ENCODE results near the gene COL4A2.

DNA sequence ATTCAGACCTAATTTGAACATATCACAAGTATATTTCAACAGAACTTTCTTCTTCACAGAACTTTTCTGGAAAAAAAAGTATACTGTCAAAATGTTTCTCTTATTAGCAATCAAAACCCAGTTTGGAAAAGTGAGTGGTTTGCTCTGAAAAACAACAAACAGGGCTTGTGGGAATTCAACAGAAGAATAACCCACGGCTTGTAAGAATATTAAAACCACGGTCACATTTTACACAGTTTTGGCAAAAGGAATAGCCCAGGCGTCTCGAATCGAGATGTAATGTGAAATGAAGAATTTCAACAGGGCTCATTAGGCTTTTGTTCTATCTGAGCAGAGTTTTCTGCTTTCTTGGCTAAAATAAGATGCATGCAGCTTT lies 70.7 kb downstream of the COL4A2 start:
- TF ChIP-seq, protein P1, sequence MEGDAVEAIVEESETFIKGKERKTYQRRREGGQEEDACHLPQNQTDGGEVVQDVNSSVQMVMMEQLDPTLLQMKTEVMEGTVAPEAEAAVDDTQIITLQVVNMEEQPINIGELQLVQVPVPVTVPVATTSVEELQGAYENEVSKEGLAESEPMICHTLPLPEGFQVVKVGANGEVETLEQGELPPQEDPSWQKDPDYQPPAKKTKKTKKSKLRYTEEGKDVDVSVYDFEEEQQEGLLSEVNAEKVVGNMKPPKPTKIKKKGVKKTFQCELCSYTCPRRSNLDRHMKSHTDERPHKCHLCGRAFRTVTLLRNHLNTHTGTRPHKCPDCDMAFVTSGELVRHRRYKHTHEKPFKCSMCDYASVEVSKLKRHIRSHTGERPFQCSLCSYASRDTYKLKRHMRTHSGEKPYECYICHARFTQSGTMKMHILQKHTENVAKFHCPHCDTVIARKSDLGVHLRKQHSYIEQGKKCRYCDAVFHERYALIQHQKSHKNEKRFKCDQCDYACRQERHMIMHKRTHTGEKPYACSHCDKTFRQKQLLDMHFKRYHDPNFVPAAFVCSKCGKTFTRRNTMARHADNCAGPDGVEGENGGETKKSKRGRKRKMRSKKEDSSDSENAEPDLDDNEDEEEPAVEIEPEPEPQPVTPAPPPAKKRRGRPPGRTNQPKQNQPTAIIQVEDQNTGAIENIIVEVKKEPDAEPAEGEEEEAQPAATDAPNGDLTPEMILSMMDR (IDR thresholded peaks at IDR 0.05): no peak
- no peak for TF ChIP-seq POLR2A (IDR thresholded peaks at IDR 0.05)
